T-helper 2 cell treated with Interferon-gamma antibody and Interleukin-4, amounts not matched to agents 100 ng/mL and 5 ng/mL, for 36 hours (primary cell): Measurements from ENCODE around the gene NACAD. TPM values are rescaled to one million over a fixed set of nuclear protein-coding genes. Genes with fewer than 3 reads are reported as not detected.

ENCODE experiments used
- intact Hi-C: fragments of 100-400 bp; cut with micrococcal nuclease; formaldehyde crosslinking; loops from one replicate; pipeline ENCODE4 v1.15.1; 2023
- total RNA-seq: library from RNA; stranded (reverse); gene quantifications from 2 replicates; pipeline ENCODE4 v1.2.3, GENCODE V29; 2022

NACAD gene
- total RNA-seq, 1 donor from 2014 or later, result 0.02 TPM

GRCh38 chr7:45075871-45076796 lies 12.6 kb downstream of the NACAD start:
- intact Hi-C loops, result no loop called here

- intact Hi-C loops, result no loop called here
Measured at GRCh38 chr7:45075355-45075644, 13.5 kb downstream of the NACAD start.

GRCh38 chr7:45074528-45075354 lies 14.0 kb downstream of the NACAD start:
- intact Hi-C loops, result no loop called here

GRCh38 chr7:45073786-45074527 lies 14.8 kb downstream of the NACAD start:
- intact Hi-C loops, result no loop called here

- intact Hi-C loops, result no loop called here
Measured at GRCh38 chr7:45073031-45073785, 15.6 kb downstream of the NACAD start.

GRCh38 chr7:45072131-45073030 lies 16.4 kb downstream of the NACAD start:
- intact Hi-C loops, result no loop called here

GRCh38 chr7:45071528-45071927 lies 17.2 kb downstream of the NACAD start:
- intact Hi-C loops, result no loop called here

- intact Hi-C loops, result no loop called here
Measured at GRCh38 chr7:45070254-45070642, 18.5 kb downstream of the NACAD start.

GRCh38 chr7:45069444-45070253 lies 19.1 kb downstream of the NACAD start:
- intact Hi-C loops, result no loop called here

- intact Hi-C loops, result no loop called here
Measured at GRCh38 chr7:45068236-45069023, 20.3 kb downstream of the NACAD start.

GRCh38 chr7:45067582-45067981 lies 21.2 kb downstream of the NACAD start:
- intact Hi-C loops, result no loop called here

GRCh38 chr7:45066409-45066808 lies 22.4 kb downstream of the NACAD start:
- intact Hi-C loops, result no loop called here

- intact Hi-C loops, result no loop called here
Measured at GRCh38 chr7:45065031-45065995, 23.5 kb downstream of the NACAD start.

GRCh38 chr7:45064047-45064725 lies 24.6 kb downstream of the NACAD start:
- intact Hi-C loops, result no loop called here

GRCh38 chr7:45061806-45062425 lies 26.9 kb downstream of the NACAD start:
- intact Hi-C loops, result no loop called here

GRCh38 chr7:45061352-45061751 lies 27.4 kb downstream of the NACAD start:
- intact Hi-C loops, result no loop called here
